Neural crest cell (in vitro differentiated cells): Measurements from ENCODE around the gene KCNK3. TPM values are rescaled to one million over a fixed set of nuclear protein-coding genes. Genes with fewer than 3 reads are reported as not detected.

Source experiments
- DNase-seq: peaks from one replicate; pipeline ENCODE4 v3.0.0; 2021; ENCODE audit warnings: low read depth, mixed read lengths, low spot score
- H3K27ac Mint-ChIP-seq: one replicate; pipeline ENCODE4 v1.8.0; 2021; ENCODE audit warnings: mild to moderate bottlenecking, mixed read lengths; ENCODE audit not compliant: unreplicated experiment
- H3K27me3 Mint-ChIP-seq: 2 replicates; pipeline ENCODE4 v1.8.0; 2021; ENCODE audit warnings: low read depth, mild to moderate bottlenecking, mixed read lengths
- H3K36me3 Mint-ChIP-seq: 2 replicates; pipeline ENCODE4 v1.8.0; 2021; ENCODE audit warnings: low read depth, mild to moderate bottlenecking, mixed read lengths
- H3K4me1 Mint-ChIP-seq: 2 replicates; pipeline ENCODE4 v1.8.0; 2021; ENCODE audit warnings: mixed read lengths
- H3K4me3 Mint-ChIP-seq: one replicate; pipeline ENCODE4 v1.8.0; 2021; ENCODE audit warnings: mild to moderate bottlenecking, mixed read lengths
- H3K9me3 Mint-ChIP-seq: 2 replicates; pipeline ENCODE4 v1.8.0; 2021; ENCODE audit warnings: mixed read lengths
- total RNA-seq: library from RNA; stranded (reverse); gene quantifications from 2 replicates; pipeline ENCODE4 v1.2.1, GENCODE V29; 2021
- TF ChIP-seq, protein P1 (sequence below): fragments of 200-600 bp; sonication (generic); conservative IDR thresholded peaks from 2 replicates; pipeline ENCODE4 v1.5.0; 2021; ENCODE audit warnings: antibody characterized with exemption, mild to moderate bottlenecking

The KCNK3 gene
- total RNA-seq, 1 donor from 2014 or later: 0.58 TPM

DNA sequence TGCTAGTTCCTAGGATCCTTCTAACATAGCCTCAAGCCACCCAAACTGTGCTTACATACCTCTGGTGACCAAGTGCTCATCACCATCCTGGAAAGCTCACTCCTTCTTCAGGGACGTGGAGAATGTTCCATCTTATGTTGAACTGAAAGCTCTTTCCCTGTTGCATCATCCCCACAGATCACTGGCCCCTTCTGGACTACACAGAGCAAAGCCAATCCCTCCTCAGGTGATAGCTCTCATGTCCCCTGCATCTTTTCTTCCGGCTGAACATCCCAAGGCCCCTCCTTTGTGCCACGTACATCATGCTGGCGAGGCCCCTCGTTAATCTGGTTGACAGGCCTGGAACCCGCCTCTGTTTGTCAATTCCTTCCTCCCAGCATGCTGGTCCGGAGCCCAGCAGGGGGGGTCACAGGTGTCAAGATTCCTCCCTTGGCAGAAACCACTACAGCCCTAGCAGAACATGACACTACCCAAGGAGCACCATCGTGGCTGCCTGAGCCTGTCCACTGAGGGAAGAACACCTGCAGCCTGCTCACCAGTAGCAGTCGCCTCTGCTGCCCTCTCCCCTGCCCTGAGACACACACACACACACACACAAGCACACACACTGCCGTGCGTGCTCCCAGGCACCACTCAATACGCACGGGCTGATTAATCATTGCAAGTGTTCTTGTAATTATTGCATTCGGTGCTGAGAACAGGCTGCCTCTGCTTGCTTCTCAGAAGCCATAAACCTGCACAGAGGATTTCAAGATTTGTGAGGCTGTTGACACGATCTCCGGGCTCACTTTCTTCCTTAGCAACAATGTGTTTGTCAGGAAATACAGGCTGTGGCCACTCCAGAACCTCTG is 6.3 kb upstream of the KCNK3 start:
- Mint-ChIP-seq H3K27me3 (peaks cover 49% of the 10 kb centered on the region), H3K27ac (no peak overlapping the region), H3K9me3 (no peaks in the 10 kb centered on the region)

DNA sequence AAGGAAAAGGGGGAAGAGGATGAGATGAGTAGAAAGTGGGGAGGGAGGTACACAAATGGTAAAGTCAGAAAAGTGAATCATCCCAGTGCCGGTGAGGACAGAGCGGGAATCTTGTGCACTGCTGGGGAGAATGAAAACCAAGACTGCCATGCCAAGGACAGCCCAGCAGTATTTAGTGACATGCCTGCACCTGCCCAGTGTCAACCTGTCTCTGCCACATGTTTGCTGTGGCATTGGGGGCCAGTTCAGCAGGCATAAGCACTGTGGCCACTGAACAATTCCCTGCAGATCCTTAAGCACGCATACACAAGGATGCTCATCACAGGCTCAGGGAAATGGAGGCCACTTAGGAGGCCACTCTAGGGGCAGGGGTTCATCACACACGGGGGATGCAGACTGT is 5.2 kb upstream of the KCNK3 start:
- peaks cover 55% of the 10 kb centered on the region for H3K27me3 Mint-ChIP-seq
- H3K4me1 Mint-ChIP-seq: peaks cover 9% of the 10 kb centered on the region
- H3K4me3 Mint-ChIP-seq: no peak overlapping the region
- TF ChIP-seq, protein P1, sequence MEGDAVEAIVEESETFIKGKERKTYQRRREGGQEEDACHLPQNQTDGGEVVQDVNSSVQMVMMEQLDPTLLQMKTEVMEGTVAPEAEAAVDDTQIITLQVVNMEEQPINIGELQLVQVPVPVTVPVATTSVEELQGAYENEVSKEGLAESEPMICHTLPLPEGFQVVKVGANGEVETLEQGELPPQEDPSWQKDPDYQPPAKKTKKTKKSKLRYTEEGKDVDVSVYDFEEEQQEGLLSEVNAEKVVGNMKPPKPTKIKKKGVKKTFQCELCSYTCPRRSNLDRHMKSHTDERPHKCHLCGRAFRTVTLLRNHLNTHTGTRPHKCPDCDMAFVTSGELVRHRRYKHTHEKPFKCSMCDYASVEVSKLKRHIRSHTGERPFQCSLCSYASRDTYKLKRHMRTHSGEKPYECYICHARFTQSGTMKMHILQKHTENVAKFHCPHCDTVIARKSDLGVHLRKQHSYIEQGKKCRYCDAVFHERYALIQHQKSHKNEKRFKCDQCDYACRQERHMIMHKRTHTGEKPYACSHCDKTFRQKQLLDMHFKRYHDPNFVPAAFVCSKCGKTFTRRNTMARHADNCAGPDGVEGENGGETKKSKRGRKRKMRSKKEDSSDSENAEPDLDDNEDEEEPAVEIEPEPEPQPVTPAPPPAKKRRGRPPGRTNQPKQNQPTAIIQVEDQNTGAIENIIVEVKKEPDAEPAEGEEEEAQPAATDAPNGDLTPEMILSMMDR: no peak
- no peaks in the 10 kb centered on the region for H3K9me3 Mint-ChIP-seq
- H3K27ac Mint-ChIP-seq: no peak overlapping the region
- no peaks in the 10 kb centered on the region for H3K36me3 Mint-ChIP-seq
- no peak for DNase-seq

More for the DNA sequence above, 6.3 kb upstream of the KCNK3 start:
- Mint-ChIP-seq H3K36me3 (no peaks in the 10 kb centered on the region), H3K4me1 (peaks cover 5% of the 10 kb centered on the region), H3K4me3 (no peak overlapping the region)
- no peak for DNase-seq
- TF ChIP-seq, protein P1: no peak

DNA sequence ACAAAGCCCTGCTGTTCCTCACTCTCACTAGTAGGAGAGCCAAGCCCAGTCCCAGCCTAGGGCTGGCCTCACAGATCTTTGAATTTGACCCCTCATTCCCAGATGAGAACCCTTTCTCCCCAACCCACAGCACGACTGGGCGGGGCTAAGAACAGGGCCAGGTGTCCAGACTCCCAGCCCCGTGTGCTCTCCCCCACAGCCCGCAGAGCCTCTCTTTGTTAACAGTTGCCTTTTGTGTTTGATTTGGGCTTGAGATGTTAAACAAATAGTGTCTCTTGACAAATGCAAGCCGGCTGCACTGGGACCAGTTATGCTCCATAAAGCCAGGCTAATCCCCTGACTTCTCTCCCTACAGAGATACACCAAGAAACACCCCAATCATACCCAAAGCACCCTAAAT is 4.7 kb upstream of the KCNK3 start:
- no peaks in the 10 kb centered on the region for H3K9me3 Mint-ChIP-seq
- H3K27ac Mint-ChIP-seq: peak overlapping the region; percentile 25
- no peak overlapping the region for H3K4me3 Mint-ChIP-seq
- H3K27me3 Mint-ChIP-seq: peaks cover 56% of the 10 kb centered on the region
- TF ChIP-seq, protein P1: no peak
- no peaks in the 10 kb centered on the region for H3K36me3 Mint-ChIP-seq
- no peak for DNase-seq
- peaks cover 10% of the 10 kb centered on the region for H3K4me1 Mint-ChIP-seq

DNA sequence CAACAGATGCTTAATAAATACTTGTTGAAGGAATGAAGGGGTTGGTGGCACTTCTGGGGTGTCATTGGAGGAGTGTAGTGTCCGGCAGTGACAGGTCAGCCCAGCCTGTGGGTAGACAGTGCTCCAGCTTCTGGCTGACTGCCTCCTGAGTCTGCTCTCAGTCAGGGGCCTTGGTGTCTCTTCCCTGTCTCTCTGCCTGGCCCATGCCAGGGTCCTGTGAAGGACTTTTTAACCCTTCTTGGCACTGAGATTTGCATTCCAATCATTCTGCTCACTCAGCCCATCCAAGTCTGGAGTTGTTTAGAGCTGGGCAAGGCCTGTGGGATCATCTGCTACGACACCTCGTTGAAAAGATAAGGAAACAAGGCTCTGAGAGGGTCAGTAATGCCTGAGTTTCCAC is 1.4 kb upstream of the KCNK3 start:
- Mint-ChIP-seq H3K27ac (no peak overlapping the region), H3K4me1 (peaks cover 17% of the 10 kb centered on the region), H3K9me3 (no peaks in the 10 kb centered on the region), H3K27me3 (peaks cover 74% of the 10 kb centered on the region), H3K36me3 (no peaks in the 10 kb centered on the region), H3K4me3 (no peak overlapping the region)
- TF ChIP-seq, protein P1: no peak
- DNase-seq: no peak

DNA sequence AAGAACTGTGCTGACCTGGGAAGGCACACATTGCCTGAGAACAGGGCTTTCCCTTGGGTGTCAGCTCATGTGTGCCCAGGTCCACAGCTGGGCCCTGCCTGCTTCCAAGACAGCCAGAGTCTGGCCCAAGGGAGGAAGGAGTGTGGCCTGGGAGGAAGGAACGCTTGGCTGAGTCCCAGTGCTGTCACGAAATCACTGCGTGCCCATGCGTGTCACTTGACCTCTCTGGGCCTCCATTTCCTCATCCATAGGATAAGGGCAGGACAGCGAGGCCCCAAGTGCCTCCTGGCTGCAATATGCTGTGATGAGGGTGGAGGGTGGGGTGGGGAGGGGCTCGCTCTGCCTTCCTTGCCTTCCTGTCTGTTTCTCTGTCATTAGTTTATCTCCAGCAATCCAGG is 642 bp upstream of the KCNK3 start:
- H3K4me3 Mint-ChIP-seq: peak overlapping the region; percentile 49
- no peaks in the 10 kb centered on the region for H3K9me3 Mint-ChIP-seq
- no peaks in the 10 kb centered on the region for H3K36me3 Mint-ChIP-seq
- H3K4me1 Mint-ChIP-seq: peaks cover 17% of the 10 kb centered on the region
- peaks cover 74% of the 10 kb centered on the region for H3K27me3 Mint-ChIP-seq
- no peak overlapping the region for H3K27ac Mint-ChIP-seq
- no peak for DNase-seq
- TF ChIP-seq, protein P1: no peak
